ENCODE data around the gene TPCN2. TPM values are rescaled to one million over a fixed set of nuclear protein-coding genes. Genes with fewer than 3 reads are reported as not detected.

TPCN2 gene
- polyA plus RNA-seq, 4 donors = 13.8 to 17.1 (median 16.1) TPM

GRCh38 chr11:69055598-69056516 is 7.1 kb downstream of the TPCN2 start:
- no peak for DNase-seq (ENCODE audit: low read depth in 4 of 4, low spot score in 3 of 4)

DNA sequence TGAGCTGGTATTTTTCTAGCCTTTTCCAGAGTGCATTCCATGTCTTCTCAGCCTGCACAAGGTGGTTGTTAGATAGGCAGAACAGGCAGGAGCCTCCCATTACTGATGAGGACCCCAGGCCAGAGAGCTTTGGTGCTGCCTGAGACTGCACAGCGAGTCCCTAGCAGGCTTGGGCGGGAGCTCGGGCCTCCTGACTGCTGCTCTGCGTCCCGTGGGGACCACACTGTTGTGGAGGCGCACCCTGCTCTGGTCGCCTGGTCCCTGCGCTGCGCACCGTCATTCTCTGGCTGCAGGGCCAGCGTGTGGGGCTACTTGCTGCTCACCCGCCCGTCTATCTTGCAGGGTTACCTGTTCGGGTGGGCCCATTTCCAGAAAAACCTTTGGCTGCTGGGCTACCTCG is 8.5 kb downstream of the TPCN2 start:
- no peak for DNase-seq (ENCODE audit: low read depth in 4 of 4, low spot score in 3 of 4)

- no peak for DNase-seq (ENCODE audit: low read depth in 4 of 4, low spot score in 3 of 4)
Measured at GRCh38 chr11:69057801-69058200, 9.1 kb downstream of the TPCN2 start.

DNA sequence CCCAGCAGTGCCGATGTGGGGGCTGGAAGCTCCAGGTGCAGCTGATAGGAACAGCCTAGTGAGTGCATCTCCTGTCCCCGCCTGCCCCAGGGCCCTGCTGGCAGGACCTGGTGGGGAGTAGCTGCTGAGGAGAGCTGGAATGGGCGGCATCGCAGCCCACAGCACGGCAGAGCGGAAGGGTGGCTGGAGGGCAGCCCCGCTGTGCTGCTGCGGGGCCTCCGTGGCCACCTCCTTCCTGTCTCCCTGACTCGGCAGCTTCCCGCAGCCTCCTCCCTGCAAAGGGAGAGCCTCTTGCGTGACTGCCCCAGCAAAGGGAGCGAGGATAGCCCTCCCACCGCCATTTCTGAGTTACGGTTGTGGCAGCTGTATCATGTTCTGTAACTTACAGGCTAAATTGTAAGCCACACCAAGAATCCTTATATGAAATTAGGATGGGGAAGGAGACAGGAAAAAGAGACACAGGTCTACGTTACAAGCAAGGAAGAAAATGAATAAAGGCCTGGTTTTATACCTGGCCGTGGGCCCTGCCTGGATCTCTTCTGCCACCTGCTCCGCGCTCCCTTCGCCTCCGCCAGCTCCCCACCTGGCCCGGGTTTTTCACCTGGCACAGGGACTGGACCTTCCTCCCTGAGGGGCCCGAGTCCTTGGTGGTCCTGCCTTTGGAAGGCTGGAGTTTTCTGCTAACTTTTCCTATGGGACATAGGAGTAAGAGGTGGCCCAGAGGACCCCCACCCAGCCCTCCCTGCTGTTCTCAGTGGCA is 10.0 kb downstream of the TPCN2 start:
- no peak for DNase-seq (ENCODE audit: low read depth in 4 of 4, low spot score in 3 of 4)

DNA sequence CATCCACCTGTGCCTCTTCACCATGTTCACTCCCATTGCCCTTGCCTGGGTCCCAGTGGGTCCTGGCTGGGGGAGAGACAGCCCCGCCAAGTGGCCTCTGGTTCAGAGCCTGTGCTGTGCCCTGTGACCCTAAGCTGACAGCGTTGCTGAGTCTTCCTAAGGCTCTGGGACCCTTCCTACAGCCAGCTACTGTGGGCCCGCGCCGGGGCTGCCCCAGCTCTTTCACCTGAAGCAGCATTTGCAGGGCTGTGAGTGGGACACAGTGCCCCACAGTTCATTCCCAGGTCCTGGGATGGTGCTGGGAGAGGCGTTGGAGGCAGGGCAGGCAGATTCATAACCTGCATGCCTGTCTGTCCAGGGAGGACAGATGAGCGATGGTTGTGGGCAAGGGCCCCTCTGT is 10.7 kb downstream of the TPCN2 start:
- no peak for DNase-seq (ENCODE audit: low read depth in 4 of 4, low spot score in 3 of 4)

GRCh38 chr11:69059985-69060384 is 11.3 kb downstream of the TPCN2 start:
- no peak for DNase-seq (ENCODE audit: low read depth in 4 of 4, low spot score in 3 of 4)

DNA sequence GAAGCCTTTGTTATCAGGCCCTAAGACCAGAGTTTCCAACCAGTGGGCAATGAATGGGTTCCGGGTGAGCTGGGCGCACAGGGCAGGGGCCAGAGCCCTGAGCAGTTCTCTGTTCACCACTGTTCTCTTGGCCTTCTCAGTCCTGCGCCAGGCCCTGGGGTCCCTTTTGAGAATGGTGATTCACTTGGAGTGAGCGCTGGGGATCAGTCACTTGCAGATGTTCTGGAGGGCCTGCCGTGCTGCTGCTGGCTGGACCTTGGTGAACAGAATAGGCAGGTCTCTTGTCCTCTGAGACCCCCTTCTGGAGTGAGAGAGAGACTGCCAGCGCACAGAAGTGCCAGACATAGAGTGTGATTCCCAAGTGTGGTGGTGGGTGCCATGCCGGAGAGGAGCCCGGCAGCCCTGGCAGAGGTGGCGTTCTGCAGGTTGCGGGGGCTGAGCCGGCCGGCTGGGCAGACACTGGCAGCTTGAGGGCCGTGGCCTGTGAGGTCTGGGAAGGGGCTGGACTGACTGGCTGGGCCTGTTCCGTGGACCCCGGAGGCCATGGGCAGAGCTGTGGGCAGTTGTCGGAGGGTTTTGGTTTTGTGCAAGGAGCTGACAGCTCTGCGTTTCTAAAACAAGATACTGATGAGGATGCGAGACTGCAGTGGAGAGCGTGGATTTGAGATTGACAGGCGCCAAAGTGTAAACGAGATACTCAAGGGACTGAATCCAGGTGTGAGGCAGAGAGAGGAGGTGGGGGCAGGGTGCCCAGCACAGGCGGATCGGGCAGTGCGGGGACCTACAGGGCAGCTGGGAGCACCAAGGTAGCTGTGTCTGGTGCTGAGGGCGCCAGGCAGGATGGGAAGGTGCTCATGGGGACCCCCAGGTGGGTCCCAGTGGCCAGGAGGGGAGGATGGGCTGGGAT is 12.3 kb downstream of the TPCN2 start:
- DNase-seq (ENCODE audit: low read depth in 4 of 4, low spot score in 3 of 4) = no peak

- DNase-seq (ENCODE audit: low read depth in 4 of 4, low spot score in 3 of 4) = no peak
Measured at GRCh38 chr11:69061713-69062053, 13.0 kb downstream of the TPCN2 start.

DNA sequence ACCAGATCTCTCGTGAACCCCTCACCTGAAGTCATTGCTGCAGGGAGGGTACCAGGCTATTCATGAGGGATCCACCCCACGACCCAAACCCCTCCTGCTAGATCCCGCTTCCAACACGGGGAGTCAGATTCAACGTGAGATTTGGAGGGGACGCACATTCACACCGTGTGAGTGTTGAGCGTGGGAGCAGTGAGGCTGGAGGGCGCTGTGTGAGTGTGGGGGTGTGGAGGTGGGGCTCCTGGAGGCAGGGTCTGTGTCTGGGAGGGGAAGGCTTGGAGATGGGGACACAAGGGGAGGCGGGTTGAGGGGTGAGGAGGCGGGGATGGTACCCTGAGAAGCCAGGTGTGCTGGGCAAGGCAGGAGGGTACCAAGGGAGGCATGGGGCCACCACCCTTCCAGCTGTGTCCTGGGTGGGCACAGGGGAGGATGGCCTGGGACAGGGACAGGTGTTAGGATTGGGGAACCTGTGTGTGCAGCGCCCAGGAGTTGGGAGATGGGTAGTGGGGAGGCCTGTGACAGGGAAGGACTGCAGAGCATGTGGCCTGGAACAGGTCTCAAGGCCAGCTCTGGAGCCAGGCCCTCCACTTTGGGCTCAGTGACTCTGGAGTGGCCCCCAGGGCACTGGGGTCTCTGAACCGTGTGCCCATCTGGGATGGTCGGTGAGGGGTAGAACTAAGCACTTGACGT is 13.6 kb downstream of the TPCN2 start:
- no peak for DNase-seq (ENCODE audit: low read depth in 4 of 4, low spot score in 3 of 4)

- no peak for DNase-seq (ENCODE audit: low read depth in 4 of 4, low spot score in 3 of 4)
Measured at GRCh38 chr11:69062873-69063651, 14.3 kb downstream of the TPCN2 start.

DNA sequence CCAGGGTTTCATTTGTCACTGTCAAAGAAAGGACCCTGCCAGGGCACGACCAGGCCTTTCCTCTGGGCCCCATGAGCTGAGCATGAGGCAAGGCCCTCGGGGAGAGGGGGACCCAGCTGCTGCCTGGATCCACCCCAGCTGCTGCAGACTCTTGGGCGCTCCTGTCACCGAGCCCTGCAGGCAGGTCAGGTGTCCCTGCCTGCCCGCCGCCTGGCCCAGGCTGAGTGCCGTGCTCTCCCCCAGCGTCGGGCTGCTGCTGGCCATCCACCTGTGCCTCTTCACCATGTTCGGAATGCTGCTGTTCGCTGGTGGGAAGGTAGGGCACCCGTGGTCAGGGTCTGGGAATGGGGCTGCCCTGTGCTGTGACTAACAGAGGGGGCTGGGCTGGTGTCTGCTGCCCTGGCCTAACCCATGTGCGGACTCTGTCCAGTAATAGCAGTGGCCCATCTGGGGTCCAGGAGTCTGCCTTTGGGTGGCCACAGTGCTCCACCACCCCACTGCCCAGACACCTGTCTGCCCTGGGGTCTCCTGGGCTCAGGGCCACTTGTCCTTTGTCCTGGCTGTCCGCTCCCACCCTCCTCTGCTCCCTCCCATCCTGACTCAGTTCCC is 15.0 kb downstream of the TPCN2 start:
- no peak for DNase-seq (ENCODE audit: low read depth in 4 of 4, low spot score in 3 of 4)

DNA sequence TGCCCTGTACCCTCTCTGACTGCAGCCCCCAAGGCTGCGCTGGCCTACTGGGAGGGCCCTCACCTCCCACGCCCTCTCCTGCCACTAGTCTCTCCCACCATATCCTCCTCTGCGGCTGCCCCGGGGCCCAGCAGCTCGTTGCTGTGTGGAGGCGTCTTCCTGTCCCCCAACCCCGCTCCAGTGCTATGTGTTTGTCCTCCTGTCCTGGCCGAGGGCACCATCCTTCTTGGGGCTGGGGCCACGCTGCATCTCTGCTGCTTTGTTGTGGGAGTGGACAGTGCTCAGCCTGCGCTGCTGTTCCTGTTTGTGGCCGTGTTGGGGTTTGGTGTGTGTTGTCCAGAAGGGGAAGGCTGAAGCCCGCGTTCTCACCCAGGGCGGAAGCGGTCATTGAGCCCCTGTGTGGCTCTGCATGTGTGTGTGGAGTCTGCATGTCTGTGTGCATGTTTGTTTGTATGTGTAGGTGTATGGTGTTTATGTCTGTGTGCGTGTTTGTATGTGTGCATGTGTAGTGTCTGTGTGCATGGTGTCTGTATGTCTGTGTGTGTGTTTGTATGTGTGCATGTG is 15.7 kb downstream of the TPCN2 start:
- no peak for DNase-seq (ENCODE audit: low read depth in 4 of 4, low spot score in 3 of 4)

DNA sequence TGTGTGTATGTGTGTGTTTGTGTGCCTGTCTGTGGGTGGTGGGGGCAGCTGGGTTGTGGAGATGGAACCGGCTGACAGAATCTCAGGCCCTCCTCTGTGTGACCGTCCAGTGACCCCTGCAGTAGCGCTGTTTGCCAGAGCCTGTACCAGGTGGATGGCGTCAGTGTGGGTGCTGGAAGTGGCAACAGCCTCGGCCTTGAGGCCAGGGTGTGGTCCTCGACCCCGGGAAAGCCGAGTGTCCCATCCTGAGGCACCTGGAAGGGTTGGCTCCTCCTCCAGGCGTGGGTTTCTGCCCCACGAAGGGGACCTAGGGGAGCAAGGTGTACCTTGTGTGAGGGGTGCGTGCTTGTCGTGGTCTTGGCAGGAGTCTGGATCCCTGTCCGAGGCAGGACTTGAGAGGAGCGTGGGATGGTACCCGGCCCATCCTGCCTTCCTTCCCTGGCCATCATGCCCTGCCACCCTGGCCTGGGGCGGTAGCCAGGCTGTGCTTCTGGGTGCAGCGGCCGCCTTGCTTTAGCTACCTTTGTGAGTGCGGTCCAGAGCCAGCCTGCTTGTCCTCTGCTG is 16.5 kb downstream of the TPCN2 start:
- no peak for DNase-seq (ENCODE audit: low read depth in 4 of 4, low spot score in 3 of 4)

- DNase-seq (ENCODE audit: low read depth in 4 of 4, low spot score in 3 of 4) = no peak
Measured at GRCh38 chr11:69066122-69067112, 17.7 kb downstream of the TPCN2 start.

DNA sequence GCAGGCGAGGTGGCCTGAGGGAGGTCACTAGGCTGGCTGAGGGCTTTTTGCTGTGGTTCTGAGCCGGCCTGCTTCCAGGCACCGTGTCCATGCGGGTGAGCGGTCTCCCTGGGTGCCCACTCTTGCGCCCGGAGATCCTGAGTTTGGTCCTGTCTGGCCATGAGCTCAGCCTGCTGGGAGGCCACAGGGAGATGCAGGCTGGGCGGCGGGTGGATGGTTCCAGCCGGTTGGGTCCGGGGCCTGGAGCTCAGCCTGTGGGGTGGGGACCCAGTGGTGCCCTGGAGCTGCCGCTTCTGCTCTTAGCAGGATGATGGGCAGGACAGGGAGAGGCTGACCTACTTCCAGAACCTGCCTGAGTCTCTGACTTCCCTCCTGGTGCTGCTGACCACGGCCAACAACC is 18.5 kb downstream of the TPCN2 start:
- no peak for DNase-seq (ENCODE audit: low read depth in 4 of 4, low spot score in 3 of 4)

GRCh38 chr11:69071086-69071800 is 22.5 kb downstream of the TPCN2 start:
- no peak for DNase-seq (ENCODE audit: low read depth in 4 of 4, low spot score in 3 of 4)

DNA sequence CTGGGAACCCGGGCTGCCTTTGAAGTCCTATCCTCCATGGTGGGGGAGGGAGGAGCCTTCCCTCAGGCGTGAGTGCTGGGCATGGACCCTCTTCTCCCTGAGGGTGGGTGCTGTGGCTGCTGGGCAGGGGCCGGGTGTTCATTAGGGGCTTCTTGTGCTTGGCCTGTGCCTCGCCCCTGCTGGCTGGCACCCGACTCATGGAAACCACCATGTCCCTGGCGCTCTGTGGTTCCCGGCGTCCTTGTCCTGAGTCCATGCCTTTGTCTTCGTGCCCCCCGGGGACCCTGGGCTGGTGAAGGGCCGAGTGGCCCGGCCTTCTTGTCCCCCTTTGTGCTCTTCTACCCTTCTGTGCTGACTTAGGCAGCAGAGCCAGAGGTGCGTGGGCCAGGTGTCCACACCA is 23.2 kb downstream of the TPCN2 start:
- DNase-seq (ENCODE audit: low read depth in 4 of 4, low spot score in 3 of 4) = no peak
